HG03575 (cell line): ENCODE data around the gene SLC37A3.

Source experiments
- ATAC-seq: cut with Tn5 transposase; IDR thresholded peaks from one replicate; pipeline ENCODE4 v1.9.1; 2021; ENCODE audit not compliant: unreplicated experiment, insufficient number of reproducible peaks, low FRiP score; ENCODE audit errors: extremely low read depth

Gene SLC37A3

GRCh38 chr7:140403878-140404564 is 5.7 kb upstream of the SLC37A3 start, which contains the start of gene RAB19:
TSS of gene RAB19 (plus strand) at chr7:140404058. CDS start at chr7:140407647, 3,589 bp downstream.
- ATAC-seq: no peak

GRCh38 chr7:140402178-140402835 is 4.0 kb upstream of the SLC37A3 start:
- no peak for ATAC-seq

- no peak for ATAC-seq
Observed at GRCh38 chr7:140400381-140400780, 2.1 kb upstream of the SLC37A3 start.

- ATAC-seq: no peak
Observed at GRCh38 chr7:140398821-140399220, 491 bp upstream of the SLC37A3 start.

- ATAC-seq: no peak
Observed at GRCh38 chr7:140393756-140394306, 4.5 kb downstream of the SLC37A3 start.

GRCh38 chr7:140391634-140392033 is 6.7 kb downstream of the SLC37A3 start:
- ATAC-seq: no peak

GRCh38 chr7:140390466-140391190 is 7.7 kb downstream of the SLC37A3 start:
- no peak for ATAC-seq

GRCh38 chr7:140390034-140390433 is 8.3 kb downstream of the SLC37A3 start:
- ATAC-seq: no peak

- no peak for ATAC-seq
Observed at GRCh38 chr7:140389445-140389844, 8.9 kb downstream of the SLC37A3 start.

- no peak for ATAC-seq
Observed at GRCh38 chr7:140384894-140385545, 13.3 kb downstream of the SLC37A3 start.

GRCh38 chr7:140383954-140384713 is 14.2 kb downstream of the SLC37A3 start:
- ATAC-seq: no peak

GRCh38 chr7:140375892-140376730 is 22.2 kb downstream of the SLC37A3 start:
- ATAC-seq: no peak

GRCh38 chr7:140375323-140375722 is 23.0 kb downstream of the SLC37A3 start:
- ATAC-seq: no peak

- no peak for ATAC-seq
Observed at GRCh38 chr7:140369294-140369693, 29.0 kb downstream of the SLC37A3 start.

- no peak for ATAC-seq
Observed at GRCh38 chr7:140367528-140367927, 30.8 kb downstream of the SLC37A3 start.

GRCh38 chr7:140364819-140365218 is 33.5 kb downstream of the SLC37A3 start:
- ATAC-seq: no peak

- ATAC-seq: no peak
Observed at GRCh38 chr7:140360697-140361229, 37.6 kb downstream of the SLC37A3 start.
